GM12878 (cell line): ENCODE results near the gene RGL1. TPM values are rescaled to one million over a fixed set of nuclear protein-coding genes. Genes with fewer than 3 reads are reported as not detected.

Experiments
- ATAC-seq: fragments of 200-7000 bp; cut with Tn5 transposase; 3 replicates; pipeline ENCODE4 v1.9.1; 2020; ENCODE audit warnings: mild to moderate bottlenecking, moderate library complexity
- BruUV-seq: library from RNA; stranded (reverse); fragments of 400-500 nt; replicated peaks from 2 replicates; lab custom pipeline; 2021; lab: Mats Ljungman, UMichigan
- CTCF ChIA-PET: fragments of 300-600 bp; sonication (Branson Sonifier 250); formaldehyde crosslinking; extraction: SDS; loops from one replicate; lab custom pipeline; 2021; ENCODE audit warnings: inconsistent platforms; lab: Yijun Ruan, JAX
- POLR2A ChIA-PET: fragments of 350-600 bp; formaldehyde crosslinking; extraction: SDS; loops from one replicate; lab custom pipeline; 2021; ENCODE audit warnings: inconsistent platforms; lab: Charles Lee
- RAD21 ChIA-PET: fragments of 300-600 bp; sonication (Branson Sonifier 250); formaldehyde crosslinking; loops from one replicate; lab custom pipeline; 2023; ENCODE audit warnings: antibody characterized with exemption; ENCODE audit not compliant: unreplicated experiment; lab: Charles Lee
- SMC1A ChIA-PET: fragments of 300-600 bp; sonication (Branson Sonifier 250); formaldehyde crosslinking; loops from one replicate; lab custom pipeline; 2023; ENCODE audit not compliant: unreplicated experiment, uncharacterized antibody; lab: Charles Lee
- DNase-seq: peaks from one replicate; pipeline ENCODE4 v3.0.0-alpha.2; 2011; ENCODE audit warnings: low read depth, low spot score
- FAIRE-seq: peaks from 3 replicates; lab custom pipeline; 2011; peaks lifted over from hg19 to GRCh38; lab: Jason Lieb, UNC
- H2AFZ ChIP-seq: 2 replicates; pipeline ENCODE4 v1.6.0; 2011; ENCODE audit warnings: low read depth, low read length, control low read depth; ENCODE audit not compliant: control insufficient read depth
- H3K27ac ChIP-seq: 2 replicates; pipeline ENCODE4 v1.5.1; 2011; ENCODE audit warnings: control low read depth; ENCODE audit not compliant: control insufficient read depth, insufficient read depth
- H3K27me3 ChIP-seq, 2 experiments: replicated peaks in 1 of 2; 2 replicates each; pipeline versions ENCODE4 v1.6.0 to v1.6.1; 2011; ENCODE audit warnings: low read length in 1 of 2; ENCODE audit not compliant: control insufficient read depth in 2 of 2, insufficient read depth in 2 of 2
- H3K36me3 ChIP-seq, 2 experiments: 2 replicates each; pipeline ENCODE4 v1.5.1; 2011; ENCODE audit warnings: low read length in 1 of 2; ENCODE audit not compliant: control insufficient read depth in 2 of 2, insufficient read depth in 2 of 2
- H3K4me1 ChIP-seq: 2 replicates; pipeline ENCODE4 v1.6.1; 2011; ENCODE audit warnings: mild to moderate bottlenecking, low read length, moderate library complexity, mixed read lengths; ENCODE audit not compliant: control insufficient read depth, insufficient read depth
- H3K4me2 ChIP-seq: 2 replicates; pipeline ENCODE4 v1.6.0; 2011; ENCODE audit warnings: control low read depth; ENCODE audit not compliant: control insufficient read depth, insufficient read depth
- H3K4me3 ChIP-seq: fragments of 200-600 bp; sonication (generic); 2 replicates; pipeline ENCODE4 v1.5.1; 2016
- H3K79me2 ChIP-seq: 2 replicates; pipeline ENCODE4 v1.6.0; 2011; ENCODE audit warnings: low read length; ENCODE audit not compliant: control insufficient read depth, insufficient read depth
- H3K9ac ChIP-seq: 2 replicates; pipeline ENCODE4 v1.8.0; 2011; ENCODE audit warnings: low read length, control low read depth, mixed read lengths; ENCODE audit not compliant: control insufficient read depth, insufficient read depth
- H3K9me3 ChIP-seq: replicated peaks from 3 replicates; pipeline ENCODE4 v1.5.1; 2011; ENCODE audit warnings: mild to moderate bottlenecking, low read length; ENCODE audit not compliant: control insufficient read depth, insufficient read depth
- H4K20me1 ChIP-seq: 2 replicates; pipeline ENCODE4 v1.6.0; 2011; ENCODE audit not compliant: control insufficient read depth, insufficient read depth
- CBX3 ChIP-seq: fragments of 200-600 bp; sonication (generic); IDR thresholded peaks from 2 replicates; pipeline ENCODE4 v1.6.1; 2016; ENCODE audit warnings: low read depth, borderline replicate concordance
- CUX1 ChIP-seq: IDR thresholded peaks from 2 replicates; pipeline ENCODE4 v1.6.1; 2012; ENCODE audit warnings: improper control_type of control experiment, low read depth, low read length; ENCODE audit not compliant: insufficient replicate concordance
- IKZF2 ChIP-seq, 2 experiments: fragments of 450-650 bp; IDR thresholded peaks; 2 replicates each; pipeline ENCODE4 v1.6.1; 2017; ENCODE audit warnings: mild to moderate bottlenecking in 2 of 2, moderate library complexity in 2 of 2
- LARP7 ChIP-seq: fragments of 450-650 bp; IDR thresholded peaks from 2 replicates; pipeline ENCODE4 v1.6.1; 2017; ENCODE audit warnings: mild to moderate bottlenecking
- NFXL1 ChIP-seq: fragments of 450-650 bp; IDR thresholded peaks from 2 replicates; pipeline ENCODE4 v1.6.1; 2017; ENCODE audit warnings: antibody characterized with exemption, mild to moderate bottlenecking, borderline replicate concordance
- NR2F1 ChIP-seq: fragments of 450-650 bp; conservative IDR thresholded peaks from 2 replicates; pipeline ENCODE4 v1.6.1; 2017; ENCODE audit warnings: mild to moderate bottlenecking
- SRF ChIP-seq, 2 experiments: IDR thresholded peaks; 2 replicates each; pipeline ENCODE4 v1.6.1; 2011; ENCODE audit warnings: low read depth in 2 of 2, low read length in 2 of 2, mild to moderate bottlenecking in 1 of 2, moderate library complexity in 1 of 2
- SUPT20H ChIP-seq: IDR thresholded peaks from 2 replicates; pipeline ENCODE4 v1.6.1; 2011; ENCODE audit warnings: low read depth, mild to moderate bottlenecking, low read length, moderate library complexity, borderline replicate concordance; ENCODE audit not compliant: control insufficient read depth
- YY1 ChIP-seq: IDR thresholded peaks from 2 replicates; pipeline ENCODE4 v1.6.1; 2011; ENCODE audit warnings: low read depth, mild to moderate bottlenecking, low read length
- WGBS: methylation state at CpG from one replicate; pipeline ENCODE4 v1.1.6; 2016; ENCODE audit warnings: low lambda C conversion rate; ENCODE audit not compliant: insufficient replicate concordance, insufficient coverage; ENCODE audit errors: missing lambda C conversion rate; 5-methylcytosine and 5-hydroxymethylcytosine counted together
- in situ Hi-C: fragments of 300-500 bp; cut with MboI; formaldehyde crosslinking; loops from 9 replicates; pipeline ENCODE4 v1.14.3; 2018; ENCODE audit warnings: mixed read lengths
- intact Hi-C: fragments of 100-400 bp; cut with micrococcal nuclease; formaldehyde crosslinking; loops from one replicate; pipeline ENCODE4 v1.14.2; 2022; ENCODE audit not compliant: unreplicated experiment
- polyA plus RNA-seq, 11 experiments: library from polyadenylated mRNA; depleted of rRNA in 4 of 11; unstranded in 6 of 11; stranded (reverse) in 5 of 11; fragments of >200 nt; fragmentation: Nextera tagmentation in 4 of 11; fragmentation: Illumina TruSeq in 1 of 11; extraction: Ambion mirVana in 4 of 11; extraction: Trizol in 1 of 11; gene quantifications; 1 replicate in 1 of 11; 2 replicates in 10 of 11; pipeline versions ENCODE4 v1.2.1 to v1.2.3, GENCODE V29; 2011 to 2016; ENCODE audit warnings: inconsistent platforms in 2 of 11, missing spikeins in 2 of 11, low read depth in 1 of 11
- total RNA-seq, 4 experiments: library from RNA; depleted of rRNA in 3 of 4; stranded (reverse); fragments of >200 nt in 3 of 4; fragmentation: Illumina TruSeq in 1 of 4; extraction: Trizol in 1 of 4; gene quantifications; 2 replicates each; pipeline versions ENCODE4 v1.2.1 to v1.2.3, GENCODE V29; 2013 to 2021

The RGL1 gene
- total and polyA plus RNA-seq, 10 of the 15 experiments (the other 5 are each of a cell fraction or from before 2014, with no cell fraction given), result 8.1 to 25.0 (median 19.0) TPM

- no peak overlapping the region for H3K9ac ChIP-seq
- H3K4me2 ChIP-seq, result no peak overlapping the region
- peaks cover 0 to 2% of the 10 kb centered on the region in 2 experiments; a peak in 2 of 4 replicates for H3K36me3 ChIP-seq
- peaks cover 14% of the 10 kb centered on the region for H3K4me1 ChIP-seq
- intact Hi-C loops, result no loop called here
- ChIA-PET SMC1A (interaction anchor here (1.3 to 5.9 kb wide), 5 partner anchors 9 to 101 kb away, joined by 4 to 37 read pairs (median 21); no protein-coding TSS in a partner anchor), POLR2A (interaction anchor here (1.0 to 1.8 kb wide), 3 partner anchors 9 to 15 kb away, joined by 3 to 5 read pairs (median 4); no protein-coding TSS in a partner anchor), CTCF (interaction anchor here (1.1 to 3.9 kb wide), 4 partner anchors 9 to 147 kb away, joined by 3 to 15 read pairs (median 6); no protein-coding TSS in a partner anchor)
- H4K20me1 ChIP-seq, result no peaks in the 10 kb centered on the region
- no peak for DNase-seq
- peaks cover 43% of the 10 kb centered on the region for H3K79me2 ChIP-seq
- no peak for TF ChIP-seq NR2F1
- no peak for TF ChIP-seq IKZF2 (IDR thresholded peaks at IDR 0.05)
- no peak for TF ChIP-seq SRF (IDR thresholded peaks at IDR 0.05; ENCODE audit: low read depth in 2 of 2, low read length in 2 of 2)
- no peak for TF ChIP-seq NFXL1
- no peak for TF ChIP-seq LARP7
- TF ChIP-seq, all 136 proteins: peak for 0
- Histone ChIP-seq H3K27ac (no peak overlapping the region), H3K27me3 (no peaks in the 10 kb centered on the region), H2AFZ (no peak overlapping the region), H3K9me3 (no peaks in the 10 kb centered on the region; the same call in 2 of the 3 replicates), H3K4me3 (no peak overlapping the region)
- BruUV-seq, result no TSS peak
- in situ Hi-C loops, result no loop called here
- ATAC-seq (no peak), FAIRE-seq (no peak)
- RAD21 ChIA-PET, result interaction anchor here (1.0 to 2.1 kb wide), 2 partner anchors 9 to 10 kb away, joined by 3 to 6 read pairs; no protein-coding TSS in a partner anchor
These were observed 27.5 kb downstream of the RGL1 start for GRCh38 chr1:183832459-183832858.

- Histone ChIP-seq H3K36me3 (peaks cover 0 to 7% of the 10 kb centered on the region in 2 experiments; a peak in 3 of 4 replicates), H3K27ac (no peak overlapping the region), H3K27me3 (no peaks in the 10 kb centered on the region), H3K9me3 (no peaks in the 10 kb centered on the region; the same call in 2 of the 3 replicates), H3K4me1 (peaks cover 14% of the 10 kb centered on the region), H3K79me2 (peaks cover 48% of the 10 kb centered on the region), H3K9ac (no peak overlapping the region), H3K4me3 (no peak overlapping the region), H4K20me1 (no peaks in the 10 kb centered on the region), H2AFZ (no peak overlapping the region), H3K4me2 (no peak overlapping the region)
- no TSS peak for BruUV-seq
- RAD21 ChIA-PET, result interaction anchor here (0.8 to 1.0 kb wide), 4 partner anchors 8 to 149 kb away, joined by 3 read pairs; no protein-coding TSS in a partner anchor
- CTCF ChIA-PET, result interaction anchor here (0.9 to 3.9 kb wide), 7 partner anchors 11 to 149 kb away, joined by 3 to 15 read pairs (median 5); no protein-coding TSS in a partner anchor
- FAIRE-seq (no peak), ATAC-seq (no peak), DNase-seq (no peak)
- WGBS, result 100% methylated on average over 3 of the region's 3 CpGs
- POLR2A ChIA-PET, result interaction anchor here (1.0 kb wide), 1 partner anchor 28 kb away, joined by 7 read pairs; no protein-coding TSS in a partner anchor
- intact Hi-C loops, result no loop called here
- in situ Hi-C loops, result no loop called here
- SMC1A ChIA-PET, result interaction anchor here (1.1 to 5.9 kb wide), 9 partner anchors 7 to 103 kb away, joined by 3 to 37 read pairs (median 4); no protein-coding TSS in a partner anchor
- no peak for TF ChIP-seq SUPT20H
- TF ChIP-seq YY1, result no peak
- TF ChIP-seq CUX1, result no peak
- TF ChIP-seq CBX3, result no peak
These were observed 29.6 kb downstream of the RGL1 start for GRCh38 chr1:183834568-183834967.
